Stimulated activated CD8-positive, alpha-beta memory T cell treated with anti-CD3 and anti-CD28 coated beads, Interleukin-15, amount 100 ng/mL, for 24 hours (primary cell): ENCODE measurements around the gene YPEL1.
"Not testable (repeated sequence)": the region's sequence is repeated elsewhere in the genome, so short reads cannot be mapped to it uniquely, and the experiment has no call there.

Experiments
- DNase-seq: peaks from one replicate; pipeline ENCODE4 v3.0.0-alpha.2; 2020; ENCODE audit warnings: low read depth

The YPEL1 gene

GRCh38 chr22:21753374-21754111 is 17.9 kb upstream of the YPEL1 start:
- no peak for DNase-seq

- DNase-seq, result no peak
Observed at GRCh38 chr22:21752276-21752675, 16.7 kb upstream of the YPEL1 start.

- DNase-seq, result no peak
Observed at GRCh38 chr22:21745948-21746347, 10.4 kb upstream of the YPEL1 start.

GRCh38 chr22:21744917-21745316 is 9.3 kb upstream of the YPEL1 start:
- not testable (repeated sequence) for DNase-seq

- DNase-seq, result no peak
Observed at GRCh38 chr22:21741790-21742189, 6.2 kb upstream of the YPEL1 start.

GRCh38 chr22:21741059-21741458 is 5.5 kb upstream of the YPEL1 start:
- DNase-seq, result no peak

- DNase-seq, result no peak
Observed at GRCh38 chr22:21739828-21740377, 4.3 kb upstream of the YPEL1 start.

GRCh38 chr22:21738966-21739365 is 3.4 kb upstream of the YPEL1 start:
- DNase-seq, result no peak

- DNase-seq, result no peak
Observed at GRCh38 chr22:21738081-21738480, 2.5 kb upstream of the YPEL1 start.

- no peak for DNase-seq
Observed at GRCh38 chr22:21736948-21737347, 1.4 kb upstream of the YPEL1 start.

GRCh38 chr22:21736084-21736642 is 569 bp upstream of the YPEL1 start:
- no peak for DNase-seq

- DNase-seq, result no peak
Observed at GRCh38 chr22:21734540-21735199, 924 bp downstream of the YPEL1 start.

GRCh38 chr22:21731503-21731902 is 4.1 kb downstream of the YPEL1 start:
- no peak for DNase-seq

- no peak for DNase-seq
Observed at GRCh38 chr22:21730535-21731308, 4.9 kb downstream of the YPEL1 start.

GRCh38 chr22:21729184-21729583 is 6.4 kb downstream of the YPEL1 start:
- not testable (repeated sequence) for DNase-seq

GRCh38 chr22:21728270-21728669 is 7.3 kb downstream of the YPEL1 start:
- no peak for DNase-seq

GRCh38 chr22:21727768-21728167 is 7.8 kb downstream of the YPEL1 start:
- DNase-seq, result no peak

GRCh38 chr22:21727159-21727558 is 8.4 kb downstream of the YPEL1 start:
- DNase-seq, result no peak

GRCh38 chr22:21726650-21727049 is 8.9 kb downstream of the YPEL1 start:
- no peak for DNase-seq

- no peak for DNase-seq
Observed at GRCh38 chr22:21725956-21726649, 9.5 kb downstream of the YPEL1 start.

- DNase-seq, result not testable (repeated sequence)
Observed at GRCh38 chr22:21724496-21724895, 11.1 kb downstream of the YPEL1 start.
